HepG2 (cell line): ENCODE results near the gene C19orf33. TPM values are rescaled to one million over a fixed set of nuclear protein-coding genes. Genes with fewer than 3 reads are reported as not detected.

ENCODE experiments used
- ATAC-seq: fragments of 200-7000 bp; cut with Tn5 transposase; 3 replicates; pipeline ENCODE4 v1.9.1; 2020; ENCODE audit warnings: mild to moderate bottlenecking, moderate library complexity
- BruUV-seq: library from RNA; stranded (reverse); fragments of 400-500 nt; replicated peaks from 2 replicates; lab custom pipeline; 2021; lab: Mats Ljungman, UMichigan
- CTCF ChIA-PET: fragments of 300-600 bp; formaldehyde crosslinking; extraction: SDS; loops from one replicate; lab custom pipeline; 2021; ENCODE audit warnings: low total read pairs, inconsistent platforms, low intra/inter-chr PET ratio; lab: Yijun Ruan, JAX
- POLR2A ChIA-PET: fragments of 350-600 bp; sonication (Branson Sonifier 250); formaldehyde crosslinking; loops from one replicate; lab custom pipeline; 2020; ENCODE audit warnings: antibody characterized with exemption, inconsistent platforms; lab: Yijun Ruan, JAX
- DNase-seq: peaks from one replicate; pipeline ENCODE4 v3.0.0-alpha.2; 2015; ENCODE audit warnings: low spot score
- FAIRE-seq: peaks from 3 replicates; lab custom pipeline; 2011; peaks lifted over from hg19 to GRCh38; lab: Jason Lieb, UNC
- H2AFZ ChIP-seq: one replicate; pipeline ENCODE4 v1.6.1; 2011; ENCODE audit warnings: low read length, inconsistent platforms
- H3K27ac ChIP-seq: fragments of 300-600 bp; 3 replicates; pipeline ENCODE4 v1.8.0; 2011; ENCODE audit warnings: mixed run types, mild to moderate bottlenecking, mixed read lengths, low read length, inconsistent platforms; ENCODE audit not compliant: insufficient read depth; ENCODE audit errors: extremely low read length
- H3K27me3 ChIP-seq, 2 experiments: fragments of 200-600 bp in 1 of 2; 2 replicates in 1 of 2; 3 replicates in 1 of 2; pipeline versions ENCODE4 v1.6.0 to v1.8.0; 2011; ENCODE audit warnings: low read length in 2 of 2, mild to moderate bottlenecking in 2 of 2, moderate library complexity in 2 of 2, inconsistent platforms in 1 of 2; ENCODE audit not compliant: insufficient read depth in 2 of 2, control insufficient read depth in 1 of 2
- H3K36me3 ChIP-seq, 2 experiments: fragments of 200-600 bp in 1 of 2; replicated peaks in 1 of 2; 2 replicates in 1 of 2; 3 replicates in 1 of 2; pipeline versions ENCODE4 v1.5.1 to v1.8.0; 2011; ENCODE audit warnings: low read length in 2 of 2, inconsistent platforms in 1 of 2; ENCODE audit not compliant: insufficient read depth in 2 of 2, control insufficient read depth in 1 of 2
- H3K4me1 ChIP-seq: 2 replicates; pipeline ENCODE4 v1.5.1; 2012; ENCODE audit warnings: low read length, inconsistent platforms; ENCODE audit not compliant: insufficient read depth
- H3K4me2 ChIP-seq: 2 replicates; pipeline ENCODE4 v1.6.0; 2011; ENCODE audit warnings: low read depth, low read length, inconsistent platforms
- H3K4me3 ChIP-seq, 3 experiments: fragments of 200-600 bp in 1 of 3; sonication (generic), shearing (Covaris generic) in 1 of 3; replicated peaks in 1 of 3; 2 replicates each; pipeline ENCODE4 v1.5.1; 2011 to 2016; ENCODE audit warnings: low read length in 3 of 3, inconsistent platforms in 2 of 3, low read depth in 2 of 3, mild to moderate bottlenecking in 2 of 3, control low read depth in 1 of 3, mixed read lengths in 1 of 3; ENCODE audit not compliant: insufficient read depth in 1 of 3
- H3K79me2 ChIP-seq: one replicate; pipeline ENCODE4 v1.6.1; 2011; ENCODE audit warnings: low read length, inconsistent platforms; ENCODE audit not compliant: insufficient read depth
- H3K9ac ChIP-seq: 2 replicates; pipeline ENCODE4 v1.6.0; 2011; ENCODE audit warnings: mild to moderate bottlenecking, low read depth, low read length, inconsistent platforms; ENCODE audit not compliant: insufficient read depth
- H3K9me3 ChIP-seq: 2 replicates; pipeline ENCODE4 v1.5.1; 2012; ENCODE audit warnings: mild to moderate bottlenecking, low read length
- H4K20me1 ChIP-seq: 2 replicates; pipeline ENCODE4 v1.6.0; 2011; ENCODE audit warnings: inconsistent platforms, mild to moderate bottlenecking, low read length, moderate library complexity; ENCODE audit not compliant: insufficient read depth
- AGO1 ChIP-seq: fragments of 200-400 bp; formaldehyde crosslinking; IDR thresholded peaks from 2 replicates; pipeline ENCODE4 v1.6.1; 2017; ENCODE audit warnings: mild to moderate bottlenecking, low read depth, low read length, moderate library complexity; ENCODE audit not compliant: poor library complexity, severe bottlenecking
- CBX5 ChIP-seq: sonication (generic); formaldehyde crosslinking; IDR thresholded peaks from 2 replicates; pipeline ENCODE4 v1.4.0; 2020; ENCODE audit warnings: missing genetic modification reagents, borderline replicate concordance
- GRHL1 ChIP-seq: sonication (generic); formaldehyde crosslinking; conservative IDR thresholded peaks from 2 replicates; pipeline ENCODE4 v1.8.0; 2022; ENCODE audit warnings: missing genetic modification reagents
- HHEX ChIP-seq: IDR thresholded peaks from 2 replicates; pipeline ENCODE4 v1.6.1; 2016; ENCODE audit warnings: control low read depth
- RFX3 ChIP-seq: IDR thresholded peaks from 2 replicates; pipeline ENCODE4 v1.6.1; 2016; ENCODE audit warnings: missing biosample characterization, missing genetic modification reagents
- TBX2 ChIP-seq: sonication (generic); formaldehyde crosslinking; IDR thresholded peaks from 2 replicates; pipeline ENCODE4 v1.5.0; 2020; ENCODE audit warnings: missing genetic modification reagents, mild to moderate bottlenecking, borderline replicate concordance
- TEAD2 ChIP-seq: sonication (generic); formaldehyde crosslinking; IDR thresholded peaks from 2 replicates; pipeline ENCODE4 v1.9.0; 2021; ENCODE audit warnings: missing genetic modification reagents
- ZNF207 ChIP-seq: fragments of 450-650 bp; IDR thresholded peaks from 2 replicates; pipeline ENCODE4 v1.6.1; 2016; ENCODE audit warnings: antibody characterized with exemption, borderline replicate concordance
- ZNF501 ChIP-seq: sonication (generic); formaldehyde crosslinking; IDR thresholded peaks from 2 replicates; pipeline ENCODE4 v1.5.1; 2020; ENCODE audit warnings: mild to moderate bottlenecking, moderate library complexity, missing genetic modification reagents
- ZNF563 ChIP-seq: sonication (generic); formaldehyde crosslinking; IDR thresholded peaks from 2 replicates; pipeline ENCODE4 v1.8.0; 2022; ENCODE audit warnings: mild to moderate bottlenecking, moderate library complexity, missing genetic modification reagents
- WGBS: methylation state at CpG from one replicate; pipeline ENCODE4 v1.1.6; 2017; ENCODE audit warnings: low lambda C conversion rate; 5-methylcytosine and 5-hydroxymethylcytosine counted together
- in situ Hi-C: cut with HindIII; loops from 2 replicates; pipeline ENCODE4 v1.10.0; 2017; ENCODE audit warnings: low pct_unique_long_range_greater_than_20kb; ENCODE audit not compliant: extremely low pct_ligation_motif_present
- intact Hi-C: fragments of 100-400 bp; cut with micrococcal nuclease; formaldehyde crosslinking; loops from one replicate; pipeline ENCODE4 v1.10.0; 2022; ENCODE audit not compliant: unreplicated experiment
- polyA plus RNA-seq, 8 experiments: library from polyadenylated mRNA; depleted of rRNA in 3 of 8; stranded (reverse) in 7 of 8; unstranded in 1 of 8; fragments of >200 nt; fragmentation: Illumina TruSeq in 4 of 8; extraction: Trizol in 4 of 8; gene quantifications; 2 replicates each; pipeline versions ENCODE4 v1.2.1 to v1.2.3, GENCODE V29; 2011 to 2016; ENCODE audit warnings: low read depth in 4 of 8, missing spikeins in 1 of 8, mixed read lengths in 1 of 8; ENCODE audit not compliant: insufficient read depth in 1 of 8
- small RNA-seq, 3 experiments: library from RNA; depleted of rRNA; stranded (forward); fragments of <200 nt; gene quantifications; one replicate each; pipeline ENCODE3, GENCODE V24; 2012; ENCODE audit warnings: low read depth in 2 of 3, low replicate concordance in 1 of 3; ENCODE audit not compliant: insufficient read length in 3 of 3, insufficient read depth in 2 of 3
- total RNA-seq, 5 experiments: library from RNA; depleted of rRNA; stranded (reverse); fragments of >200 nt; fragmentation: Illumina TruSeq; extraction: Trizol; gene quantifications; 2 replicates each; pipeline ENCODE4 v1.2.3, GENCODE V29; 2016; ENCODE audit warnings: low read depth in 1 of 5

Gene C19orf33
- total and polyA plus RNA-seq, 2 of the 13 experiments (the other 11 are each of a cell fraction or from before 2014, with no cell fraction given), result 2.5 to 3.3 TPM

DNA sequence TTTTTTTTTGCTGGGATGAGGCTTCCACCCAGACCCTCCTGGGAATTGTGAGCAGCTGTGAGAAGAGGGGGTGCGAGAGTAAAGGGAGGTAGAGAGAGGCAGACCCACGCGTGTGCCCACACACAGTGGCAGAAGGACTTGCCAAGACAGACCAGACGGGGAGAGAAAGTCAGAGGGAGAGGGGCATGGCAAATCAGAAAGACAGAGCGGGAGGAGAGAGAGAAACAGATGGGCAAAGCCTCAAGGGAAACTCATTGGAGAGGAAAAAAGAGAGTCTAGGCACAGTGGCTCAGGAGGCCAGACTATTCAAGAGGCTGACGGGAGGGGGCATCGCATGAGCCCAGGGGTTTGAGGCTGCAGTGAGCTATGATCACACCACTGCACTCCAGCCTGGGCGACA lies 48.6 kb downstream of the C19orf33 start:
- FAIRE-seq, result no peak
- ChIA-PET CTCF (no interaction called here), POLR2A (no interaction called here)

More for the DNA sequence above, 48.6 kb downstream of the C19orf33 start:
- DNase-seq, result no peak
- Histone ChIP-seq H3K9ac (no peak overlapping the region), H3K36me3 (no peaks in the 10 kb centered on the region), H4K20me1 (no peaks in the 10 kb centered on the region)
- WGBS, result 49% methylated on average over 8 of the region's 8 CpGs
- no peak for ATAC-seq
- TF ChIP-seq GRHL1 (CRISPR knock-in tag) (no peak), AGO1 (no peak), TEAD2 (no peak), RFX3 (no peak), TBX2 (CRISPR knock-in tag) (no peak), ZNF563 (CRISPR knock-in tag) (no peak), CBX5 (CRISPR knock-in tag) (no peak), ZNF501 (CRISPR knock-in tag) (no peak), ZNF207 (no peak), HHEX (CRISPR knock-in tag) (no peak)
- TF ChIP-seq, all 625 proteins: peak for 0
- Histone ChIP-seq H3K27me3 (peaks cover 4 to 20% of the 10 kb centered on the region in 2 experiments; a peak in 4 of 5 replicates), H3K79me2 (no peaks in the 10 kb centered on the region), H3K4me3 (no peak overlapping the region), H3K4me1 (no peaks in the 10 kb centered on the region), H3K27ac (no peak overlapping the region), H2AFZ (no peak overlapping the region), H3K4me2 (no peak overlapping the region), H3K9me3 (no peaks in the 10 kb centered on the region)
- in situ Hi-C loops (no loop called here), intact Hi-C loops (no loop called here)
- BruUV-seq, result no TSS peak

Small RNA genes lying within 50 kb of the gene (small RNA-seq; reads per million reads assigned to genes)
- gene RF00019, result 0 reads per million in 3 experiments

Other genes with a start within 250 kb of the C19orf33 start
- gene DPF1, start 80.0 kb upstream of the C19orf33 start, total RNA-seq (2016; rRNA removed; fragmentation: Illumina TruSeq; extraction: Trizol), result 1.7 and 3.2 TPM in 2 replicates
- gene DPF1, start 80.0 kb upstream of the C19orf33 start, polyA plus RNA-seq (2011; rRNA removed), result 1.0 and 1.3 TPM in 2 replicates
- not detected in 2 replicates for gene PPP1R14A, start 47.9 kb upstream of the C19orf33 start, total RNA-seq (2016; rRNA removed; fragmentation: Illumina TruSeq; extraction: Trizol)
- not detected in 2 replicates for gene PPP1R14A, start 47.9 kb upstream of the C19orf33 start, polyA plus RNA-seq (2011; rRNA removed)
- gene SPINT2, start 39.7 kb upstream of the C19orf33 start, total RNA-seq (2016; rRNA removed; fragmentation: Illumina TruSeq; extraction: Trizol), result 0.24 and 0.31 TPM in 2 replicates
- 0.77 and 0.97 TPM in 2 replicates for gene SPINT2, start 39.7 kb upstream of the C19orf33 start, polyA plus RNA-seq (2011; rRNA removed)
- gene YIF1B, start 11.7 kb downstream of the C19orf33 start, total RNA-seq (2016; rRNA removed; fragmentation: Illumina TruSeq; extraction: Trizol), result 22.1 and 41.4 TPM in 2 replicates
- 85.2 and 95.6 TPM in 2 replicates for gene YIF1B, start 11.7 kb downstream of the C19orf33 start, polyA plus RNA-seq (2011; rRNA removed)
- gene KCNK6, start 15.6 kb downstream of the C19orf33 start, total RNA-seq (2016; rRNA removed; fragmentation: Illumina TruSeq; extraction: Trizol), result not detected in 2 replicates
- 0.03 TPM in 2 replicates for gene KCNK6, start 15.6 kb downstream of the C19orf33 start, polyA plus RNA-seq (2011; rRNA removed)
- gene CATSPERG, start 31.6 kb downstream of the C19orf33 start, total RNA-seq (2016; rRNA removed; fragmentation: Illumina TruSeq; extraction: Trizol), result 0.21 and 1.0 TPM in 2 replicates
- gene CATSPERG, start 31.6 kb downstream of the C19orf33 start, polyA plus RNA-seq (2011; rRNA removed), result 0.55 and 0.86 TPM in 2 replicates
- gene PSMD8, start 70.3 kb downstream of the C19orf33 start, total RNA-seq (2016; rRNA removed; fragmentation: Illumina TruSeq; extraction: Trizol), result 162 and 182 TPM in 2 replicates
- 296 and 301 TPM in 2 replicates for gene PSMD8, start 70.3 kb downstream of the C19orf33 start, polyA plus RNA-seq (2011; rRNA removed)
- not detected in 2 replicates for gene GGN, start 83.8 kb downstream of the C19orf33 start, total RNA-seq (2016; rRNA removed; fragmentation: Illumina TruSeq; extraction: Trizol)
- 0.07 TPM in 1 of 2 replicates, not detected in the other for gene GGN, start 83.8 kb downstream of the C19orf33 start, polyA plus RNA-seq (2011; rRNA removed)
- gene SPRED3, start 84.4 kb downstream of the C19orf33 start, total RNA-seq (2016; rRNA removed; fragmentation: Illumina TruSeq; extraction: Trizol), result 0.06 and 0.15 TPM in 2 replicates
- 0.17 and 0.54 TPM in 2 replicates for gene SPRED3, start 84.4 kb downstream of the C19orf33 start, polyA plus RNA-seq (2011; rRNA removed)
- gene FAM98C, start 98.8 kb downstream of the C19orf33 start, total RNA-seq (2016; rRNA removed; fragmentation: Illumina TruSeq; extraction: Trizol), result 7.4 and 10.0 TPM in 2 replicates
- gene FAM98C, start 98.8 kb downstream of the C19orf33 start, polyA plus RNA-seq (2011; rRNA removed), result 11.0 and 11.5 TPM in 2 replicates
- gene RASGRP4, start 122.0 kb downstream of the C19orf33 start, total RNA-seq (2016; rRNA removed; fragmentation: Illumina TruSeq; extraction: Trizol), result not detected in 2 replicates
- not detected in 2 replicates for gene RASGRP4, start 122.0 kb downstream of the C19orf33 start, polyA plus RNA-seq (2011; rRNA removed)
- gene RYR1, start 129.4 kb downstream of the C19orf33 start, total RNA-seq (2016; rRNA removed; fragmentation: Illumina TruSeq; extraction: Trizol), result not detected in 2 replicates
- 0.03 and 0.14 TPM in 2 replicates for gene RYR1, start 129.4 kb downstream of the C19orf33 start, polyA plus RNA-seq (2011; rRNA removed)